Lung (tissue), 12 donors: ENCODE results near the gene DESI2. TPM values are rescaled to one million over a fixed set of nuclear protein-coding genes. Genes with fewer than 3 reads are reported as not detected.
A peak's percentile ranks its signal among the peaks of the same experiment; 100 is the strongest.

ENCODE experiments used
- ATAC-seq: fragments of 200-7000 bp; cut with Tn5 transposase; one replicate; pipeline ENCODE4 v1.9.1; 2020; ENCODE audit warnings: moderate number of reproducible peaks; ENCODE audit not compliant: insufficient read depth, low FRiP score
- DNase-seq, 3 donors: peaks; one replicate each; pipeline ENCODE4 v3.0.0-alpha.2; 2013 to 2017
- H3K27ac ChIP-seq, 2 donors: one replicate each; pipeline ENCODE4 v1.5.1; 2013; ENCODE audit warnings: mild to moderate bottlenecking in 2 of 2, moderate library complexity in 2 of 2, control low read depth in 1 of 2, inconsistent platforms in 1 of 2, low read depth in 1 of 2, low read length in 1 of 2
- H3K27me3 ChIP-seq, 3 donors: one replicate each; pipeline ENCODE4 v1.5.1; 2013; ENCODE audit warnings: low read length in 2 of 3; ENCODE audit not compliant: control insufficient read depth in 3 of 3, insufficient read depth in 3 of 3
- H3K36me3 ChIP-seq, 4 donors: one replicate each; pipeline ENCODE4 v1.5.1; 2013; ENCODE audit warnings: low read length in 4 of 4, mild to moderate bottlenecking in 1 of 4, moderate library complexity in 1 of 4; ENCODE audit not compliant: control insufficient read depth in 4 of 4, insufficient read depth in 4 of 4
- H3K4me1 ChIP-seq, 5 donors: one replicate each; pipeline ENCODE4 v1.5.1; 2013; ENCODE audit warnings: low read length in 5 of 5, mild to moderate bottlenecking in 2 of 5, moderate library complexity in 1 of 5; ENCODE audit not compliant: control insufficient read depth in 5 of 5, insufficient read depth in 5 of 5
- H3K4me3 ChIP-seq: one replicate; pipeline ENCODE4 v1.5.1; 2013; ENCODE audit warnings: mild to moderate bottlenecking, control low read depth, moderate library complexity
- H3K9ac ChIP-seq, 2 donors: one replicate each; pipeline ENCODE4 v1.5.1; 2013; ENCODE audit warnings: low read length in 2 of 2, control low read depth in 1 of 2; ENCODE audit not compliant: insufficient read depth in 1 of 2
- H3K9me3 ChIP-seq, 4 donors: one replicate each; pipeline ENCODE4 v1.5.1; 2013; ENCODE audit warnings: low read length in 3 of 4, mild to moderate bottlenecking in 1 of 4, moderate library complexity in 1 of 4; ENCODE audit not compliant: control insufficient read depth in 4 of 4, insufficient read depth in 3 of 4
- CTCF ChIP-seq: IDR thresholded peaks from 2 replicates; pipeline ENCODE4 v1.5.1; 2012; ENCODE audit warnings: mild to moderate bottlenecking; ENCODE audit errors: control extremely low read depth, extremely low read depth
- WGBS, 2 donors: extraction: QIAGEN DNeasy Blood & Tissue Kit; methylation state at CpG; one replicate each; pipeline ENCODE4 v1.1.7; 2013; 5-methylcytosine and 5-hydroxymethylcytosine counted together
- polyA plus RNA-seq, 2 donors: library from polyadenylated mRNA; stranded (reverse); fragments of 200-250 nt; gene quantifications; one replicate each; pipeline ENCODE4 v1.2.1, GENCODE V29; 2013
- total RNA-seq, 2 donors: library from RNA; depleted of rRNA in 1 of 2; stranded (reverse); fragments of >200 nt in 1 of 2; gene quantifications; one replicate each; pipeline ENCODE4 v1.2.1, GENCODE V29; 2014 to 2021
- donor health status: control.
- donor health status: control.
- donor health status: Bipolar disorder and iron deficiency.
- donor health status: healthy.
- donor health status: DM: yes; HTN: yes; CAD: no.

DESI2 gene
- total and polyA plus RNA-seq, 4 donors: 17.1 to 142 (median 35.0) TPM

DNA sequence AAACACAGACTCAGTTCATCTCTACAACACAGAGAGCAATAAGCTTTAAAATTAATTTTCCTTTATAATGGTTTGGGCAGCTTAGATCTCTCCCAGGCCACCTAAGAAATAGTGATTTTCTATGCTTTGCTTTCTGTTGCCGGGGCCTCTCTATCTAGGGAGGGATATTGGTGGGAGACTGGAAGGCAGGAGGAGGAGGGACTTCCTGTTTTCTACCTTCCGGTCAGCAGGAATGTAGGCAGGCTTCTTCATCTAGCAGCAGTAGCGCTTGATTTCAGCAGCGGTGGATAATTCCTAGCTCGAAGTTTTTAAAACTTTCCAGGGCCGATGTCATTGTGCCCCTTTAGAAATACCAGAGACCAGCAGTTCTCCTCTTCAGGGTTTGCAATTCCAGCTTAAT is 5.1 kb upstream of the DESI2 start:
- Histone ChIP-seq H3K4me1 (peaks cover 0 to 5% (median 3%) of the 10 kb centered on the region in 5 donors), H3K27me3 (no peaks in the 10 kb centered on the region), H3K27ac (no peak overlapping the region), H3K4me3 (no peak overlapping the region), H3K36me3 (no peaks in the 10 kb centered on the region), H3K9ac (no peak overlapping the region), H3K9me3 (no peaks in the 10 kb centered on the region)
- no peak for ATAC-seq
- DNase-seq: no peak
- 78 to 95% methylated on average over 6 of the region's 6 CpGs for WGBS, 2 donors
- TF ChIP-seq CTCF: no peak

DNA sequence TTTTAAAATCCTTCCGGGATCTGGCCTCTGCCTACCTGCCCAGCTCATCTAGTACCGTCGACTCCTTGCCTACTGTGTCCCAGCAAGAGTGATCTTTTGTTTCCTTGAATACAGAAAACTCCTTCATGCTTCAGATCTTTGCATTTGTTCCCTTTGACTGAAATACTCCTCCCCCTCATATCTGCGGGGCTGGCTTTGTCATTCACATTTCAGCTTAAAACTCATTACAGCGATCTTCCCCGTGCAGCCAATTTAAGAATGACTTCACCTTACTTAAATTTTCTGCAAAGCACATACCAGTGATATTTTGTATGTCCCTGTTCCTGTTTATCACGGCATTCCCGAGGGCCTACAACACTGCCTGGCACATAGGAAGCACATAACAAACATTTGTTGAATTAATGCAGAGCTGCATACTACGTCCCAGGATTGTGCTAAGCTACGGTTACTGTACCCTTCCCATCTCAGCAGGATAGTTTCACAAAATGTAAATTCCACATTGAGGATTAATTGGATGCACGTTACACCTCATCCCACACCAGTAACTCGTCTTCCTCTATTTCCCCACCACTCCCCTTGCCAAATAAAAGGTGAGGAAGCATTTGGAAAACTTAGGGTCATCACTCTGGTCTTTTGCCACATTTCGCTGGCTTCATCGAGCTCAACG is 837 bp upstream of the DESI2 start:
- no peak for TF ChIP-seq CTCF
- WGBS, 2 donors: 40 to 44% methylated on average over 15 of the region's 15 CpGs
- DNase-seq (no peak), ATAC-seq (no peak)
- H3K9me3 ChIP-seq: no peaks in the 10 kb centered on the region
- H3K9ac ChIP-seq: peak overlapping the region in 1 of 2 donors; percentile 97
- H3K4me1 ChIP-seq: peaks cover 0 to 30% (median 6%) of the 10 kb centered on the region in 5 donors
- H3K27ac ChIP-seq: peak overlapping the region; percentile 70 to 84
- H3K4me3 ChIP-seq: peak overlapping the region; percentile 50
- no peaks in the 10 kb centered on the region for H3K27me3 ChIP-seq
- peaks cover 0 to under 1% (median 0%) of the 10 kb centered on the region in 4 donors for H3K36me3 ChIP-seq

DNA sequence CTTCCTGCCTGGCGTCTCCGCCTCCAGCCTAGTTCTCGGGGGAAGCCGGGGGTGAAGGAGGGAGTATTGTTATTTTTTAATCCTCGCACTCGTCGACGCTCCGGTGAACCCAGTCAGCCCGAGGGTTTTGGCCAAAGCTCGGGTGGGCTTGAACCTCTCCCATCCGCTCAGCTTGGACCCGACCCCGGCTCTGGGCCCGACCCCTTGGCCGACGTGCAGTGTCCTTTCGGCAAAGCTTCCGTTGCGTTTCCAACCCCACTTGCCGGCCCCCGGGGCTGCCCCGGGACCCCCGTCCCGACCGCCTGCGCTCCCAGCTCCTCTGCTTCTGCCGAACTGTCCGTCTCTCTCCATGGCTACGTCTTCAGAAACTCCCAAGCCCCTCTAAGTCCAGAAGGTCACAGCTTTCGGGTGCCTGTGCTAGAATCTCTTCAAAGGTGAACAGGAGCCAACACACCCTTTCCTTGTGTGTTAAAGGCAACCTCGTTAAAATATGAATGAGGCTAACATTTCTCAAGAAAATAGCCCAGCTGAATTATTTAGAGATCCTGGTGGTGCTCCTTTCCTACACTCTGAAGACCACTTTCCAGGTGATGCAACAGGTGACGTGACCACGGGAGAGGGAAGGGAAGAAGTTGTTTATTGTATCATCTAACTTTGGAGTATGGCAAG is 647 bp downstream of the DESI2 start:
- DNase-seq (peak; percentile 18 to 50 (median 38)), ATAC-seq (no peak)
- H3K36me3 ChIP-seq: peaks cover 0 to 5% (median 2%) of the 10 kb centered on the region in 4 donors
- H3K27ac ChIP-seq: peak overlapping the region; percentile 97 to 100
- 1% methylated on average over 33 to 34 of the region's 34 CpGs for WGBS, 2 donors
- H3K9me3 ChIP-seq: no peaks in the 10 kb centered on the region
- H3K27me3 ChIP-seq: no peaks in the 10 kb centered on the region
- peak overlapping the region; percentile 91 for H3K4me3 ChIP-seq
- H3K9ac ChIP-seq: peak overlapping the region; percentile 89 to 90
- no peak for TF ChIP-seq CTCF
- peaks cover 0 to 30% (median 9%) of the 10 kb centered on the region in 5 donors for H3K4me1 ChIP-seq
